ENCODE results near the gene BORCS6. TPM values are rescaled to one million over a fixed set of nuclear protein-coding genes. Genes with fewer than 3 reads are reported as not detected.

BORCS6 gene
- total and polyA plus RNA-seq, 9 of the 15 experiments (the other 6 are each of a cell fraction or from before 2014, with no cell fraction given): 0.01 to 7.4 (median 2.3) TPM

DNA sequence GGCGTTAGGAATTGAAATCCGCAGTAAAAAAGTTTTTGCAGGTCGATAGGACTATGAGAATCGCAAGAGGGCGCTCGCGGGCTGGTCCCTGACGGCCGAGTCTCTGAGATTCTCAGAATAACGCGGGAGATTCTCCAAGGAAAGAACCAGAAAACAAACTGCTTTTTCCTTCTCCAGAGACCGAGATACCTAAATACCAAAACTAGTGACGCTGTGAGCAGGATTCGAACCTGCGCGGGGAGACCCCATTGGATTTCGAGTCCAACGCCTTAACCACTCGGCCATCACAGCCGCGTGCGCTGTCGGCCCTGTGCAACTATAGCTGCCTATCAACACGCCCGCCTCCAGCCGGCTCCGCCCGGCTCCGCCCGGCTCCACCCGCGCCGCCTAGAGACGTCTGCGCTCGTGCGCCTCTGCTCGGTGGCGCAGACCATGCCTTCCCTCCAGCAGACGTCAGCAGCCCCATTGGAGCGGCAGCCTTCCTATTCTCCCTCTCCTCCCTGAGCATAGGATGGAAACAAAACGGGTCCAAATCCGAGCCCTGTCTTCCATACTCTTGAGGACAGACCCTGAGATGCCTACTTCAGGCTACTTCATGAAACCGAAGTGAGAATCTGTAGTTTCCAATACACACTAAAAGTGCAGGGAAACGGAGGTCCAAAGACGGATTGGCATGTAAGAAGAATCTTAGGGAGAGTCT, 51.2 kb downstream of the BORCS6 start (continued):
- TF ChIP-seq ZNF347 (CRISPR knock-in tag; IDR thresholded peaks at IDR 0.05; ENCODE audit: low read depth): no peak
- no peak; the same call in 1 of the 2 replicates for TF ChIP-seq MYBL2 (IDR thresholded peaks at IDR 0.05; ENCODE audit: low read depth)
- no peak for TF ChIP-seq MYBL2 (CRISPR knock-in tag; IDR thresholded peaks at IDR 0.05; ENCODE audit: borderline replicate concordance)
- TF ChIP-seq, protein P1, sequence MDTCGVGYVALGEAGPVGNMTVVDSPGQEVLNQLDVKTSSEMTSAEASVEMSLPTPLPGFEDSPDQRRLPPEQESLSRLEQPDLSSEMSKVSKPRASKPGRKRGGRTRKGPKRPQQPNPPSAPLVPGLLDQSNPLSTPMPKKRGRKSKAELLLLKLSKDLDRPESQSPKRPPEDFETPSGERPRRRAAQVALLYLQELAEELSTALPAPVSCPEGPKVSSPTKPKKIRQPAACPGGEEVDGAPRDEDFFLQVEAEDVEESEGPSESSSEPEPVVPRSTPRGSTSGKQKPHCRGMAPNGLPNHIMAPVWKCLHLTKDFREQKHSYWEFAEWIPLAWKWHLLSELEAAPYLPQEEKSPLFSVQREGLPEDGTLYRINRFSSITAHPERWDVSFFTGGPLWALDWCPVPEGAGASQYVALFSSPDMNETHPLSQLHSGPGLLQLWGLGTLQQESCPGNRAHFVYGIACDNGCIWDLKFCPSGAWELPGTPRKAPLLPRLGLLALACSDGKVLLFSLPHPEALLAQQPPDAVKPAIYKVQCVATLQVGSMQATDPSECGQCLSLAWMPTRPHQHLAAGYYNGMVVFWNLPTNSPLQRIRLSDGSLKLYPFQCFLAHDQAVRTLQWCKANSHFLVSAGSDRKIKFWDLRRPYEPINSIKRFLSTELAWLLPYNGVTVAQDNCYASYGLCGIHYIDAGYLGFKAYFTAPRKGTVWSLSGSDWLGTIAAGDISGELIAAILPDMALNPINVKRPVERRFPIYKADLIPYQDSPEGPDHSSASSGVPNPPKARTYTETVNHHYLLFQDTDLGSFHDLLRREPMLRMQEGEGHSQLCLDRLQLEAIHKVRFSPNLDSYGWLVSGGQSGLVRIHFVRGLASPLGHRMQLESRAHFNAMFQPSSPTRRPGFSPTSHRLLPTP (IDR thresholded peaks at IDR 0.05; ENCODE audit: borderline replicate concordance, extremely low read depth, insufficient read length): peak; percentile 95
- TF ChIP-seq THRAP3 (IDR thresholded peaks at IDR 0.05; ENCODE audit: borderline replicate concordance): no peak
- TF ChIP-seq BRD9 (IDR thresholded peaks at IDR 0.05; ENCODE audit: low read depth, partially characterized antibody): peak; percentile 66
- TF ChIP-seq RBM25 (IDR thresholded peaks at IDR 0.05; ENCODE audit: low read depth, low read length, severe bottlenecking): no peak
